NCI-H446 (cell line): ENCODE measurements around the gene CUBN.
"Not testable (repeated sequence)": the region's sequence is repeated elsewhere in the genome, so short reads cannot be mapped to it uniquely, and the experiment has no call there.

Experiments
- DNase-seq, 2 experiments: peaks; one replicate each; lab custom pipeline; 2025; lab: John Stamatoyannopoulos, UW

The CUBN gene

DNA sequence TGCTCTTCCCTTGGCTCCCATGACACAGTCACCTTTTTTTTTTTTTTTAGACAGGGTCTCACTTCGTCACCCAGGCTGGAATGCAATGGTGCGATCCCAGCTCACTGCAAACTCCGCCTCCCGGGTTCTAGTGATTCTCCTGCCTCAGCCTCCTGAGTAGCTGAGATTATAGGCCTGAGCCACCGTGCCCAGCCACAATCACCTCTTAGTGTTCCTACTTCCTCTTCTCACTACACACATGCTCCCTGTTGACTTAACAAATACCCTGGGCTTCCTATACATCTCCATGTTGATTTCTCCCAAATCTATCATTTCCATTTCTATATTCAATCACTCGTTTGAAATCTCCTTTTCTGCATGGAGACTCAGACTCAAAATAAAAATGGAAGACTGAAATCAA is 91.7 kb downstream of the CUBN start:
- no peak for DNase-seq

DNA sequence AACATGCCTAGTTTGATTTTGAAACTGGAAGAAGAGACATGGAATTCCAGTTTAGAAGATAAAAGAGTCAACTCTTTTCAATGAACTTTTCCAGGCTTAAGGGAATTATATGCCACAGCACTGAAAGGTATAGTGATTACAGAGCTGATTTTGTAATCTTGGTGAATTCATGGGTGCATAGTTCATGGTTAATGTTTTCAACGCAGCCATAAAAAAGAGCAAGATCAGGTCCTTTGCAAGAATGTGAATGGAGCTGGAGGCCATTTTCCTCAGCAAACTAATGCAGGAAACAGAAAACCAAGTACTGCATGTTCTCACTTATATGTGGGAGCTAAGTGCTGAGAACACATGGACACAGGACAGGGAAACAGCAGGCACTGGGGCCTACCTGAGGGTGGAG is 94.2 kb downstream of the CUBN start:
- DNase-seq = no peak

GRCh38 chr10:17033529-17034260 is 95.9 kb downstream of the CUBN start:
- DNase-seq = no peak

GRCh38 chr10:17031637-17032635 is 97.7 kb downstream of the CUBN start:
- DNase-seq = no peak

GRCh38 chr10:17029581-17030271 is 99.9 kb downstream of the CUBN start:
- DNase-seq = peak in 1 of 2 experiments; percentile 14

- DNase-seq = no peak
Observed at GRCh38 chr10:17029239-17029580, 100.4 kb downstream of the CUBN start.

DNA sequence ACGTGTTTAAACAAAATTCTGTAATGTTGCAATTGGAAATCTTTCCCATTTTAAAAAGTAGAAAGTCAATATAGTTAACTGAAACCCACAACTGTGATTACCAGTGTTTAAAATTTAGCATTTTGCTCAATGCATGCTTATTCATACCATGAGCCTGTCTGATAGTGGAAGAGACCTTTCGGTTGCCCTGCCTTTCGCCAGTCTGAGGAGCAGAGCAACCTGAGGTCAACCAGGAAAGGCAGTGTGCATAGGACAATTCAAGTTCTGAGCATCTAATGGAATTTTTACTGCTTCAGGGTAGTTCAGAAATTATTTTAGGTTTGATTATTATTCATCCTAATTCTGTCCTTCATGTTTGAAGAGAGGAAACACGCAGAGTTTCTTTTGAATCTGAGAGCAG is 100.8 kb downstream of the CUBN start:
- DNase-seq = no peak

DNA sequence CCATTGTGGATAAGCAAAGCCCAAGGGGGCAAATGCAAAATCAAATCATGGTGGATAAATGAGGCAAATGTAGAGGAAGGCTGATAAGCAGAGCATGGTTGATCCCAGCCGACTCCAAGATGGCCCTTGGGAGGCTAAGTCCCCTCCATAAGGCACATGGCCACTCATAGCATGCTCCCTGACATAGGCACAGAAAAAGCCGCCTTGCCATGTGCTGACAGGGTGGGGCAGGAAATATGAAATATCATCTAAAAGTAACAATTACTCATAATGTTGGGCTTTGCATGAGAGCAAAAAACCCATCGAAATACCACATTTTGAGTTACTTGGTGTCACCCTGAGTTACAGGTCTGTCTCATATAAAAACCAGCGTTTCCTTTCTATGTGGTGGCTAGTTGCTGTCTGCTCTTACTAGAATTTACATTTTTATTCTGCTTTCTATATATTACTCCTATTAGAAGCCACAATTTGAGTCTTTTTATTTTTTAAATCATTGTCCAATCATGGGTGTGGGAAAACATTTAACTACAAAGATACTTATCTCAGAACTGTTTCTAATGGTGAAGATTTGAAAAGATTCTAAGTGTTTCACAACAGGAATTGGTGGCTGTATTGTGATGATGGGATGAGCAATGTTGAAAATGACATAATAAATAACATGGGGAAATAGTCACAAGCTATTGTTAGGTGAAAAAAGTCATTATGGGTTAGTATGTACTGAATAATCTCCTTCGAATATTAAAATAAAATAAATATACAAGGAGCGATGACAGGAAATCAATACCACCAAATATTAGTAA is 102.7 kb downstream of the CUBN start:
- no peak for DNase-seq

- no peak for DNase-seq
Observed at GRCh38 chr10:17025444-17026295, 103.9 kb downstream of the CUBN start.

DNA sequence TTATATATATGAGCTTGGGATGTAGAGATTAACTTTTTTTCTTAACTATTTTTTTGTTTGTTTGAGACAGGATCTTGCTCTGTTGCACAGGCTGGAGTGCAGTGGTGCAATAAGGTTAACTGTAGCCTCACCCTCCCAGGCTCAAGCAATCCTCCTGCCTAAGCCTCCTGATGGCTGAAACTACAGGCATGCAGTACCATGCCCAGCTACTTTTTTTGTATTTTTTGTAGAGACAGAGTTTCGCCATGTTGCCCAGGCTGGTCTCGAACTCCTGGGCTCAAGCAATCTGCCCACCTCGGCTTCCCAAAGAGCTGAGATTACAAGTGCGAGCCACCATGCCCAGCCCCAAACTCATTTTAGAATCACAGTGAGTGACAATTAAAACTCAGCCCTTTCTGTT is 105.2 kb downstream of the CUBN start:
- no peak for DNase-seq

- no peak for DNase-seq
Observed at GRCh38 chr10:17023386-17024298, 106.0 kb downstream of the CUBN start.

DNA sequence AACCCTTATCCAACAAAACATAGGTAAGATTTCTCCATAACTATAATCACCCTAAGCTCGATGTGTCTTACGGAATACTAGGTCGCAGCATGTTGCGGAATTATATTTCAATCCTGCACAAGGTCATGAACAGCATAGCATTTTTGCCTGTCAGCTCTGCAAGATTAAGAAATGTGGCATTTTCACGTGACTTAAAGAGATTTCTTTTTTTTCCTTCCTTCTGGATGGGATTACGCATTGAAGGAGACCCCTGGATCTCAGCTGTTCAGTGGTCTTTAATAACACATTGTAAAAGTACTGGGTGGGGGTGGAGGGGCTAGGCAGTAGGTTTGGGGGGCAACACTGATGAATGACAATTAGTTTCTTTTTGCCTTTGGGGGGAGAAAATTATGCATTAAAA is 106.7 kb downstream of the CUBN start:
- DNase-seq = no peak

GRCh38 chr10:17022466-17022825 is 107.2 kb downstream of the CUBN start:
- DNase-seq = no peak

- DNase-seq = no peak
Observed at GRCh38 chr10:17021656-17022465, 107.8 kb downstream of the CUBN start.

DNA sequence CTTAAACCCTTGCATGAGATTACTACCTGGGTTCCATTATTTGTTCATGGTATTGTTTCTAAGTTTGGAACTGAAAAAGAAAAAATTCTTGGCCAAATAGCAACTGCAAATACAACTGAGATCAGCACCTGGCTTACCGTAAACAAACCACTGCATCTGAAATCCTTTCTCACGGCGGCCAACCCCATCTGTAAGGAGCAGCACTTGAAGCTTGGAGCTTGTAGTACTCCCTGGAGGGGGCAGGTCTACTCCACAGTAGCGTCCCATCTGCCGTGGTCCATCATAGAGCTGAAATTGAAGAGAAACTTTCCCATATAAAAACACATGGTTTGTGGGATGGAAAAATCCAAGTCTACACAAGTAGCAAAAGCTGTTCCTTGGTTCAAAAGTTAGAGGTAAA is 109.9 kb downstream of the CUBN start:
- DNase-seq = no peak

- not testable (repeated sequence) for DNase-seq
Observed at GRCh38 chr10:17013131-17013983, 116.3 kb downstream of the CUBN start.

DNA sequence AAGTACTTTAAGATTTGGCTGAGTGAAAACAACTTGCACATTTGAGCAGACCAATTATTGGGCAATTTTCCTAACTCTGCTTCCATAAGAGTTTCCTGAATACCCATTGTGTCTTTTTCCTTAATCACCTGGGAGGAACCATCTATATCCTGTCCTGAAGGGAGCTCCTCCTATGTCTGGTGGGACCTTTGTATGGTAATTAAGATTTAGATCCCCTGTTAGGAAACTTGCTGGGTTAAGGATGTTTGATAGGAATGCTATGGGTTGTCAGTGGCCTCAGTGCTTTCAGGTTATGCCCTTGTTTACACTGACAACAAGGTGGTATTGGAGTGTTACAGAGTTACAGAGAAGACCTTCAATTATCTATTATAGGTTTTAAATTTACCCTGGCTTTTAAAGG is 116.9 kb downstream of the CUBN start:
- DNase-seq = not testable (repeated sequence)
